ENCODE measurements around the gene FSTL4.

- TF ChIP-seq CTCF (IDR thresholded peaks at IDR 0.05): no peak
- no peak for TF ChIP-seq EP300 (IDR thresholded peaks at IDR 0.05)
- TF ChIP-seq POLR2A (IDR thresholded peaks at IDR 0.05): no peak
- no peak for TF ChIP-seq POLR2AphosphoS5 (IDR thresholded peaks at IDR 0.05)
Observed at GRCh38 chr5:133147815-133148567, 464.4 kb downstream of the FSTL4 start.
